Measurements from ENCODE around the gene MPC1.

DNA sequence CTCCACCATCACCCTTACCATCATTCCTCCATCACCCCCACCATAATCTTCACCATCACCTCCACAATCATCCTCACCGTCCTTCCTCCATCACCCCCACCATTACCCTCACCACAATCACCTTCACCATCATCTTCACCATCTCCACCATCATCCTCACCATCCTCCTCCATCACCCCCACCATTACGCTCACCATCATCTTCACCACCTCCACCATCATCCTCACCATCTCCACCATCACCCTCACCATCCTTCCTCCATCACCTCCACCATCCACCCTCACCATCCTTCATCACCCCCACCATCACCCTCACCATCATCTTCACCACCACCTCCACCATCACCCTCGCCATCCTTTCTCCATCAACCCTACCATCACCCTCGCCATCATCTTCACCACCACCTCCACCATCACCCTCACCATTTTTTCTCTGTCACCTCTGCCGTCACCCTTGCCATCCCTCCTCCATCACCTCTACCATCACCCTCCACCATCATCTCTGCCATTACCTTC lies 33.1 kb upstream of the MPC1 start:
- TF ChIP-seq, protein P1, sequence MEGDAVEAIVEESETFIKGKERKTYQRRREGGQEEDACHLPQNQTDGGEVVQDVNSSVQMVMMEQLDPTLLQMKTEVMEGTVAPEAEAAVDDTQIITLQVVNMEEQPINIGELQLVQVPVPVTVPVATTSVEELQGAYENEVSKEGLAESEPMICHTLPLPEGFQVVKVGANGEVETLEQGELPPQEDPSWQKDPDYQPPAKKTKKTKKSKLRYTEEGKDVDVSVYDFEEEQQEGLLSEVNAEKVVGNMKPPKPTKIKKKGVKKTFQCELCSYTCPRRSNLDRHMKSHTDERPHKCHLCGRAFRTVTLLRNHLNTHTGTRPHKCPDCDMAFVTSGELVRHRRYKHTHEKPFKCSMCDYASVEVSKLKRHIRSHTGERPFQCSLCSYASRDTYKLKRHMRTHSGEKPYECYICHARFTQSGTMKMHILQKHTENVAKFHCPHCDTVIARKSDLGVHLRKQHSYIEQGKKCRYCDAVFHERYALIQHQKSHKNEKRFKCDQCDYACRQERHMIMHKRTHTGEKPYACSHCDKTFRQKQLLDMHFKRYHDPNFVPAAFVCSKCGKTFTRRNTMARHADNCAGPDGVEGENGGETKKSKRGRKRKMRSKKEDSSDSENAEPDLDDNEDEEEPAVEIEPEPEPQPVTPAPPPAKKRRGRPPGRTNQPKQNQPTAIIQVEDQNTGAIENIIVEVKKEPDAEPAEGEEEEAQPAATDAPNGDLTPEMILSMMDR (IDR thresholded peaks at IDR 0.05), result no peak
- TF ChIP-seq POLR2A (IDR thresholded peaks at IDR 0.05), result no peak

Data from lower leg skin (tissue), 3 donors.